ENCODE data around the gene ERBB4.

The ERBB4 gene

DNA sequence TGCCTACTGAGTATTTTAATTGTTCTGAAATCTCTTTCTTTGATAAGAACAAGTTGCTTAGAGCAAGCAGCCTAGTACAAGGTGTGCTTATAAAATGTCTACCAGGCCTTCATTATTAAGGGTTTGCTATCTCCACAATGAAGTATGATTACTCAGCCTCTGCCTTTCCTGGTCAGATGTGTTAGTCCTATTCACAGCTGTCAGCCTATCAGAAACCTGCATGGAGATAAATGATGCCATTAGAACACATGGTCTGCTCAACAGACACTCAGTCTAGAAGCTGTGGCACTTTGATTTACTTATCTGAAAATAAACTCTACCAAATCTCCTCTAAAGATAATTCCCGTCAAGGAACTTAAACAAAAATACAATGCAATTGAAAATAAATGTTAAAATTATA is 448.7 kb downstream of the ERBB4 start:
- DNase-seq (ENCODE audit: extremely low read depth, low read depth): no peak
- TF ChIP-seq CTCF (IDR thresholded peaks at IDR 0.05; ENCODE audit: low read depth, low read length): no peak

DNA sequence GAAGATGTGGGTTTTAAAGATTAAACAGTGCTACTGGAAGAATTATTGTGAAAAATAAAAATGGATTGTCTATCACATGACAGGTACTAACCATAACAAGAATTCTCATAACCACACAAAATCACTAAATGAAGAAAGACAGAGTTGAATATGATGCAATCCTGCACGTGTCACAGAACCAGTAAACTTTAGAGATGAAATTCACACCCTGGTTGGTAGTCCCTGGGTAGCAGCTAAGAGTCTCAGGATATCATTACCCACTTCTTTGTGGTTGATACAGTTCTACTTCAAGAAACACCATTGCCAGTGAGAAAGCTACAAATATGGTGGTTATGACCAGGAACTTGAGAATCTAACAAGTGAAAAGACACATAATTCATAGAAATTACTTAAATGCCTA is 450.2 kb downstream of the ERBB4 start:
- DNase-seq (ENCODE audit: extremely low read depth, low read depth): no peak
- TF ChIP-seq CTCF (IDR thresholded peaks at IDR 0.05; ENCODE audit: low read depth, low read length): no peak

GRCh38 chr2:212083492-212083891 is 455.1 kb downstream of the ERBB4 start:
- TF ChIP-seq CTCF (IDR thresholded peaks at IDR 0.05; ENCODE audit: low read depth, low read length): no peak

GRCh38 chr2:212078103-212078502 is 460.5 kb downstream of the ERBB4 start:
- no peak for TF ChIP-seq CTCF (IDR thresholded peaks at IDR 0.05; ENCODE audit: low read depth, low read length)
- DNase-seq (ENCODE audit: extremely low read depth, low read depth): no peak

More at GRCh38 chr2:212083492-212083891, 455.1 kb downstream of the ERBB4 start:
- no peak for DNase-seq (ENCODE audit: extremely low read depth, low read depth)

DNA sequence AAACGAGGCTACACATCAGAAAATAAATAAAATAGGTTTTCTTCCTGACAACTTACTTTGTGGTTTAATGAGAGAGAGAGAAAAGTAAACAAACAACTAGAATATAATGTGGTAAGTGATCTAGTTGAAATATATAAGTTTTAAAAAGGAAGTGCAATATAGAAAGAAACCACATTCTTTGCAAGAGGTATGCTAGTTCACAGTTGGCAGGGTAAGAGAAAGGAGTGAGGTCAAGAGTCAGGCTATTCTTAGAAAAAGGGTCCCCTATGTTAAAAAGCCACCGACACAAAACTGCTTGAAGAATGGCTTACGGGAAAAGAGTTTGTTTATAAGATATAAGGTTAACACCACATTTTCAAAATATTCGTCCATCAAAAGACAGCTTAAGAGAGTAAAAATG is 462.1 kb downstream of the ERBB4 start:
- no peak for DNase-seq (ENCODE audit: extremely low read depth, low read depth)
- no peak for TF ChIP-seq CTCF (IDR thresholded peaks at IDR 0.05; ENCODE audit: low read depth, low read length)

GRCh38 chr2:212073360-212073759 is 465.2 kb downstream of the ERBB4 start:
- no peak for DNase-seq (ENCODE audit: extremely low read depth, low read depth)
- no peak for TF ChIP-seq CTCF (IDR thresholded peaks at IDR 0.05; ENCODE audit: low read depth, low read length)

DNA sequence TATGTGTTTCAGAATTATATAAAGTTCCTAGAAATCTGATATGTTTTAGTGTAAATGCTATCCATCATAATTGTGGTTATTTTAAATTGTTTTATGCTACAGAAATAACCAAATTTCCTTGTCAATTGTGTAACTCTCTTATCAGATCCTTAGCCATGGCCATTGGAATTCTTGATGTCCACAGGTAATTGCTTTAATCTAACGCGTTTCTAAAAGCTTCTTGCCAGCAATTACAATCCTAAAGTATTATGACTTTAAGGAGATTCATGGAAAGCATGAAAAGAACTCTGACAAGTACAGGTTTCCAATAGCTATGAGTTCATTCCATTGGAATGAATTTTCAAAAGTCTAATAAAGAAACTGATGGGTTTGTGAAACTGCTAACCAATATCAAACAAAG is 472.1 kb downstream of the ERBB4 start:
- no peak for TF ChIP-seq CTCF (IDR thresholded peaks at IDR 0.05; ENCODE audit: low read depth, low read length)
- no peak for DNase-seq (ENCODE audit: extremely low read depth, low read depth)

Measured in AG09319 (cell line).